Fibroblast of skin of right biceps (primary cell): ENCODE data around the gene SCYL1.
A peak's percentile ranks its signal among the peaks of the same experiment; 100 is the strongest.
"Not testable (repeated sequence)": the region's sequence is repeated elsewhere in the genome, so short reads cannot be mapped to it uniquely, and the experiment has no call there.

Source experiments
- DNase-seq: peaks from one replicate; pipeline ENCODE4 v3.0.0-alpha.2; 2013

The SCYL1 gene

GRCh38 chr11:65555693-65556231 lies 30.9 kb downstream of the SCYL1 start:
- peak; percentile 87 for DNase-seq

- DNase-seq, result no peak
These were observed 31.8 kb downstream of the SCYL1 start for GRCh38 chr11:65556470-65557279.

- DNase-seq, result no peak
These were observed 32.6 kb downstream of the SCYL1 start for GRCh38 chr11:65557280-65558001.

GRCh38 chr11:65558002-65558929 lies 33.4 kb downstream of the SCYL1 start, which contains the start of gene LTBP3:
Gene LTBP3, minus strand, starts transcription at chr11:65558359. Its CDS starts 400 bp downstream, at chr11:65557959.
- DNase-seq, result peak; percentile 89

GRCh38 chr11:65558930-65559509 lies 34.1 kb downstream of the SCYL1 start:
- no peak for DNase-seq

GRCh38 chr11:65559535-65559934 lies 34.7 kb downstream of the SCYL1 start:
- DNase-seq, result no peak

GRCh38 chr11:65559951-65560537 lies 35.2 kb downstream of the SCYL1 start:
- peak; percentile 69 for DNase-seq

- peak; percentile 88 for DNase-seq
These were observed 35.9 kb downstream of the SCYL1 start for GRCh38 chr11:65560555-65561418.

GRCh38 chr11:65562020-65562419 lies 37.1 kb downstream of the SCYL1 start:
- DNase-seq, result no peak

- DNase-seq, result no peak
These were observed 37.9 kb downstream of the SCYL1 start for GRCh38 chr11:65562788-65563187.

GRCh38 chr11:65563601-65564000 lies 38.7 kb downstream of the SCYL1 start:
- DNase-seq, result no peak

- not testable (repeated sequence) for DNase-seq
These were observed 40.1 kb downstream of the SCYL1 start for GRCh38 chr11:65564879-65565559.

- no peak for DNase-seq
These were observed 41.0 kb downstream of the SCYL1 start for GRCh38 chr11:65565624-65566453.

GRCh38 chr11:65569164-65569972 lies 44.5 kb downstream of the SCYL1 start:
- no peak for DNase-seq

GRCh38 chr11:65569973-65570918 lies 45.4 kb downstream of the SCYL1 start, which contains the start of gene ZNRD2:
Gene ZNRD2, plus strand, starts transcription at chr11:65570477. Its CDS starts 15 bp downstream, at chr11:65570492.
- peak; percentile 99 for DNase-seq

GRCh38 chr11:65571420-65571819 lies 46.5 kb downstream of the SCYL1 start:
- DNase-seq, result no peak

- peak; percentile 62 for DNase-seq
These were observed 47.1 kb downstream of the SCYL1 start for GRCh38 chr11:65571940-65572339.
